IMR-90 (cell line): ENCODE results near the gene ZNF175. TPM values are rescaled to one million over a fixed set of nuclear protein-coding genes. Genes with fewer than 3 reads are reported as not detected.

Experiments
- ATAC-seq: fragments of 200-7000 bp; cut with Tn5 transposase; 2 replicates; pipeline ENCODE4 v1.9.1; 2020; ENCODE audit warnings: low read depth, mild to moderate bottlenecking, moderate library complexity
- BruUV-seq: library from RNA; stranded (reverse); fragments of 400-500 nt; replicated peaks from 2 replicates; lab custom pipeline; 2021; lab: Mats Ljungman, UMichigan
- CTCF ChIA-PET: fragments of 300-600 bp; formaldehyde crosslinking; extraction: SDS; loops from one replicate; lab custom pipeline; 2021; ENCODE audit warnings: antibody characterized with exemption; lab: Yijun Ruan, JAX
- POLR2A ChIA-PET: fragments of 300-600 bp; sonication (Branson Sonifier 250); formaldehyde crosslinking; loops from one replicate; lab custom pipeline; 2022; ENCODE audit warnings: antibody characterized with exemption; ENCODE audit not compliant: unreplicated experiment; lab: Charles Lee
- DNase-seq: peaks from one replicate; pipeline ENCODE4 v3.0.0; 2013
- H2AFZ ChIP-seq: replicated peaks from 2 replicates; pipeline ENCODE3; 2013; ENCODE audit warnings: low read length, mild to moderate bottlenecking; ENCODE audit not compliant: poor library complexity
- H2AK5ac ChIP-seq: 2 replicates; pipeline ENCODE4 v1.6.1; 2013; ENCODE audit warnings: low read depth, low read length, inconsistent platforms
- H2AK9ac ChIP-seq: replicated peaks from 2 replicates; pipeline ENCODE3; 2013; ENCODE audit warnings: mild to moderate bottlenecking, low read depth, low read length, moderate library complexity; ENCODE audit not compliant: poor library complexity
- H2BK120ac ChIP-seq: 2 replicates; pipeline ENCODE4 v1.6.1; 2013; ENCODE audit warnings: low read depth, low read length, inconsistent platforms
- H2BK15ac ChIP-seq: 3 replicates; pipeline ENCODE4 v1.6.1; 2013; ENCODE audit warnings: low read depth, low read length, inconsistent platforms
- H2BK20ac ChIP-seq: 2 replicates; pipeline ENCODE4 v1.6.1; 2013; ENCODE audit warnings: low read depth, mild to moderate bottlenecking, inconsistent platforms, low read length, moderate library complexity
- H2BK5ac ChIP-seq: 2 replicates; pipeline ENCODE4 v1.6.1; 2013; ENCODE audit warnings: mild to moderate bottlenecking, low read depth, low read length, inconsistent platforms; ENCODE audit not compliant: poor library complexity, severe bottlenecking
- H3K14ac ChIP-seq: replicated peaks from 2 replicates; pipeline ENCODE4 v1.6.1; 2013; ENCODE audit warnings: low read depth, low read length, inconsistent platforms
- H3K18ac ChIP-seq: 2 replicates; pipeline ENCODE4 v1.6.1; 2013; ENCODE audit warnings: low read depth, low read length, control low read depth
- H3K23ac ChIP-seq: 2 replicates; pipeline ENCODE4 v1.6.1; 2013; ENCODE audit warnings: low read depth, low read length, inconsistent platforms
- H3K27ac ChIP-seq: 2 replicates; pipeline ENCODE4 v1.5.1; 2013; ENCODE audit warnings: mild to moderate bottlenecking, control low read depth, low read length; ENCODE audit not compliant: insufficient read depth
- H3K27me3 ChIP-seq: 2 replicates; pipeline ENCODE4 v1.6.1; 2013; ENCODE audit warnings: low read length; ENCODE audit not compliant: control insufficient read depth, insufficient read depth
- H3K36me3 ChIP-seq: 2 replicates; pipeline ENCODE4 v1.6.1; 2013; ENCODE audit warnings: low read length, mixed read lengths; ENCODE audit not compliant: control insufficient read depth, insufficient read depth
- H3K4ac ChIP-seq: 2 replicates; pipeline ENCODE4 v1.6.1; 2013; ENCODE audit warnings: low read depth, low read length, inconsistent platforms
- H3K4me1 ChIP-seq: 2 replicates; pipeline ENCODE4 v1.6.1; 2013; ENCODE audit warnings: low read length, mixed read lengths; ENCODE audit not compliant: control insufficient read depth, insufficient read depth
- H3K4me2 ChIP-seq: 2 replicates; pipeline ENCODE4 v1.6.1; 2013; ENCODE audit warnings: low read depth, mild to moderate bottlenecking, control low read depth, low read length, moderate library complexity
- H3K4me3 ChIP-seq: 2 replicates; pipeline ENCODE4 v1.5.1; 2013; ENCODE audit warnings: low read depth, mild to moderate bottlenecking, control low read depth, low read length, moderate library complexity; ENCODE audit not compliant: insufficient read depth
- H3K56ac ChIP-seq: 2 replicates; pipeline ENCODE4 v1.6.1; 2013; ENCODE audit warnings: low read length, inconsistent platforms; ENCODE audit not compliant: insufficient read depth; ENCODE audit errors: extremely low read depth
- H3K79me1 ChIP-seq, 2 experiments: 2 replicates each; pipeline ENCODE4 v1.6.1; 2013; ENCODE audit warnings: low read length in 2 of 2, inconsistent platforms in 1 of 2, low read depth in 1 of 2
- H3K9ac ChIP-seq: 2 replicates; pipeline ENCODE4 v1.6.1; 2013; ENCODE audit warnings: low read depth, low read length, control low read depth
- H3K9me1 ChIP-seq: 2 replicates; pipeline ENCODE4 v1.6.1; 2013; ENCODE audit warnings: low read length, inconsistent platforms; ENCODE audit not compliant: insufficient read depth
- H3K9me3 ChIP-seq: 2 replicates; pipeline ENCODE4 v1.6.1; 2013; ENCODE audit warnings: low read length; ENCODE audit not compliant: control insufficient read depth, insufficient read depth
- H4K20me1 ChIP-seq: 2 replicates; pipeline ENCODE4 v1.6.1; 2013; ENCODE audit warnings: low read length, inconsistent platforms; ENCODE audit not compliant: insufficient read depth
- H4K5ac ChIP-seq: 2 replicates; pipeline ENCODE4 v1.6.1; 2013; ENCODE audit warnings: mild to moderate bottlenecking, low read depth, low read length, control low read depth
- H4K8ac ChIP-seq, 2 experiments: 2 replicates each; pipeline ENCODE4 v1.6.1; 2013; ENCODE audit warnings: low read depth in 2 of 2, low read length in 2 of 2, control low read depth in 1 of 2, inconsistent platforms in 1 of 2
- H4K91ac ChIP-seq: 2 replicates; pipeline ENCODE4 v1.6.1; 2013; ENCODE audit warnings: low read depth, low read length, inconsistent platforms; ENCODE audit not compliant: insufficient read depth
- BHLHE40 ChIP-seq: fragments of 150-350 bp; IDR thresholded peaks from 2 replicates; pipeline ENCODE4 v1.6.1; 2016; ENCODE audit warnings: mild to moderate bottlenecking, low read depth, low read length
- CEBPB ChIP-seq: IDR thresholded peaks from 2 replicates; pipeline ENCODE4 v1.6.1; 2012; ENCODE audit warnings: low read depth, low read length, improper control_type of control experiment
- CHD1 ChIP-seq: IDR thresholded peaks from 2 replicates; pipeline ENCODE4 v1.6.1; 2012; ENCODE audit warnings: low read depth, low read length, improper control_type of control experiment
- CTCF ChIP-seq: conservative IDR thresholded peaks from 2 replicates; pipeline ENCODE4 v1.5.1; 2012; ENCODE audit warnings: mild to moderate bottlenecking, low read depth, low read length, improper control_type of control experiment
- ELK1 ChIP-seq: fragments of 150-350 bp; IDR thresholded peaks from 2 replicates; pipeline ENCODE4 v1.6.1; 2016; ENCODE audit warnings: low read depth, mild to moderate bottlenecking, low read length, moderate library complexity, borderline replicate concordance
- MAFK ChIP-seq: IDR thresholded peaks from 2 replicates; pipeline ENCODE4 v1.6.1; 2012; ENCODE audit warnings: low read depth, low read length, improper control_type of control experiment
- MXI1 ChIP-seq: IDR thresholded peaks from 2 replicates; pipeline ENCODE4 v1.6.1; 2012; ENCODE audit warnings: low read depth, mild to moderate bottlenecking, low read length, moderate library complexity, borderline replicate concordance
- NFE2L2 ChIP-seq: fragments of 150-350 bp; IDR thresholded peaks from 2 replicates; pipeline ENCODE4 v1.6.1; 2016; ENCODE audit warnings: low read depth, mild to moderate bottlenecking, low read length
- POLR2A ChIP-seq: IDR thresholded peaks from 2 replicates; pipeline ENCODE4 v1.6.1; 2012; ENCODE audit warnings: mild to moderate bottlenecking, low read depth, low read length
- RCOR1 ChIP-seq: IDR thresholded peaks from 2 replicates; pipeline ENCODE4 v1.6.1; 2012; ENCODE audit warnings: mild to moderate bottlenecking, low read length, improper control_type of control experiment; ENCODE audit not compliant: insufficient replicate concordance
- SMC3 ChIP-seq: fragments of 150-350 bp; IDR thresholded peaks from 2 replicates; pipeline ENCODE4 v1.6.1; 2016; ENCODE audit warnings: low read depth, mild to moderate bottlenecking, antibody characterized with exemption, low read length, moderate library complexity
- WGBS, 2 experiments: methylation state at CpG; one replicate each; pipeline versions ENCODE4 v1.1.5 to v1.1.7; 2013; ENCODE audit warnings: missing lambda C conversion rate in 2 of 2; ENCODE audit not compliant: insufficient read length in 1 of 2; ENCODE audit errors: extremely low coverage in 2 of 2; 5-methylcytosine and 5-hydroxymethylcytosine counted together
- dilution Hi-C: fragments of 300-500 bp; cut with HindIII; formaldehyde crosslinking; loops from one replicate; pipeline ENCODE4 v1.14.3; 2018; ENCODE audit warnings: low sequenced_read_pairs; ENCODE audit not compliant: unreplicated experiment
- in situ Hi-C: fragments of 300-500 bp; cut with MboI; formaldehyde crosslinking; loops from 3 replicates; pipeline ENCODE4 v1.14.3; 2019; ENCODE audit warnings: low sequenced_read_pairs, inconsistent platforms, mixed read lengths
- intact Hi-C: fragments of 100-400 bp; cut with micrococcal nuclease; formaldehyde crosslinking; loops from 2 replicates; pipeline ENCODE4 v1.10.0; 2022
- polyA plus RNA-seq, 3 experiments: library from polyadenylated mRNA; depleted of rRNA; stranded (reverse); fragments of >200 nt; gene quantifications; 2 replicates each; pipeline ENCODE4 v1.2.3, GENCODE V29; 2012; ENCODE audit warnings: low replicate concordance in 1 of 3
- total RNA-seq: library from RNA; depleted of rRNA; stranded (reverse); fragments of >200 nt; gene quantifications from 2 replicates; pipeline ENCODE4 v1.2.3, GENCODE V29; 2012

ZNF175 gene
- total and polyA plus RNA-seq, 2 of the 4 experiments (the other 2 are of a cell fraction), result 3.6 to 8.4 TPM

- no peak overlapping the region for H2BK20ac ChIP-seq
- H4K5ac ChIP-seq, result no peak overlapping the region
- POLR2A ChIA-PET, result no interaction called here
- no peaks in the 10 kb centered on the region for H3K79me1 ChIP-seq
- no peaks in the 10 kb centered on the region for H3K27me3 ChIP-seq
- no peak overlapping the region for H3K23ac ChIP-seq
- ATAC-seq (no peak), DNase-seq (no peak)
- no peak overlapping the region for H3K9ac ChIP-seq
- no CpG with 5 or more reads among the region's 4 CpGs for WGBS, 2 experiments
- H2AK5ac ChIP-seq, result no peak overlapping the region
- TF ChIP-seq ELK1, result no peak
- no peak for TF ChIP-seq CEBPB
- TF ChIP-seq MXI1, result no peak
- TF ChIP-seq POLR2A, result no peak
- TF ChIP-seq NFE2L2, result no peak
- TF ChIP-seq SMC3, result no peak
- no peak for TF ChIP-seq RCOR1
- no peak for TF ChIP-seq BHLHE40
- no peak for TF ChIP-seq CTCF
- no peak for TF ChIP-seq CHD1
- TF ChIP-seq MAFK, result no peak
- H2BK120ac ChIP-seq, result no peak overlapping the region
- intact Hi-C loops, result no loop called here
- H2BK15ac ChIP-seq, result no peak overlapping the region
- dilution Hi-C loops, result no loop called here
- H3K9me3 ChIP-seq, result no peaks in the 10 kb centered on the region
- H4K91ac ChIP-seq, result no peak overlapping the region
- no peak overlapping the region for H2AK9ac ChIP-seq
- in situ Hi-C loops, result no loop called here
- H3K36me3 ChIP-seq, result no peaks in the 10 kb centered on the region
- H3K4me1 ChIP-seq, result no peaks in the 10 kb centered on the region
- H3K4me3 ChIP-seq, result no peak overlapping the region
- H4K20me1 ChIP-seq, result no peaks in the 10 kb centered on the region
- no peak overlapping the region for H4K8ac ChIP-seq
- H3K4ac ChIP-seq, result no peak overlapping the region
- H3K27ac ChIP-seq, result no peak overlapping the region
- no peak overlapping the region for H2AFZ ChIP-seq
- no peak overlapping the region for H3K14ac ChIP-seq
- no peak overlapping the region for H3K56ac ChIP-seq
- no peak overlapping the region for H2BK5ac ChIP-seq
- no TSS peak for BruUV-seq
- CTCF ChIA-PET, result no interaction called here
- no peaks in the 10 kb centered on the region for H3K9me1 ChIP-seq
- no peak overlapping the region for H3K4me2 ChIP-seq
- no peak overlapping the region for H3K18ac ChIP-seq
Observed at GRCh38 chr19:51525651-51526050, 45.4 kb upstream of the ZNF175 start.
